ENCODE measurements around the gene JSRP1.

JSRP1 gene

GRCh38 chr19:2239771-2240770, 16.1 kb downstream of the JSRP1 start:
- peak overlapping the region; percentile 92 for H3K4me3 ChIP-seq (ENCODE audit: low read length)
- peaks cover 21% of the 10 kb centered on the region for H3K4me1 ChIP-seq (ENCODE audit: insufficient read depth, low read length)
- H3K27me3 ChIP-seq (ENCODE audit: insufficient read depth, low read length) = no peaks in the 10 kb centered on the region
- H3K36me3 ChIP-seq (ENCODE audit: insufficient read depth, low read depth, low read length) = peaks cover 53% of the 10 kb centered on the region
- no peak overlapping the region for H3K27ac ChIP-seq (ENCODE audit: low read length)
- no peaks in the 10 kb centered on the region for H3K9me3 ChIP-seq (ENCODE audit: insufficient read depth, low read depth, low read length)
- H3K9ac ChIP-seq (ENCODE audit: low read depth, low read length) = peak overlapping the region; percentile 94

GRCh38 chr19:2239173-2239572, 17.0 kb downstream of the JSRP1 start:
- H3K27ac ChIP-seq (ENCODE audit: low read length) = no peak overlapping the region
- peak overlapping the region; percentile 92 for H3K4me3 ChIP-seq (ENCODE audit: low read length)
- peaks cover 48% of the 10 kb centered on the region for H3K36me3 ChIP-seq (ENCODE audit: insufficient read depth, low read depth, low read length)
- peak overlapping the region; percentile 94; the same call in 1 of the 2 replicates for H3K9ac ChIP-seq (ENCODE audit: low read depth, low read length)
- H3K9me3 ChIP-seq (ENCODE audit: insufficient read depth, low read depth, low read length) = no peaks in the 10 kb centered on the region
- H3K27me3 ChIP-seq (ENCODE audit: insufficient read depth, low read length) = no peaks in the 10 kb centered on the region
- H3K4me1 ChIP-seq (ENCODE audit: insufficient read depth, low read length) = peaks cover 21% of the 10 kb centered on the region

DNA sequence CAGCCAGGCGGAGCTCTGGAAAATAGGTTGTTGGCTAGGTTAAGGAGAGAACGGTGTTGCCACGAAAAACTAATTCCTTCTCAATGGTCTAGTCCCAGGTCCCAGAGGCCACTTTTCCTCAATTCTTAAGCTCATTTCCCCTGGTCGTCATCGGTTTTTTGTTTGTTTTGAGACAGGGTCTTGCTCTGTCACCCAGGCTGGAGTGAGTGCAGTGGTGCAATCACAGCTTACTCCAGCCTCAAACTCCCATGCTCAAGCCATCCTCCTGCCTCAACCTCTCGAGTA, 18.4 kb downstream of the JSRP1 start:
- peak overlapping the region; percentile 92 for H3K4me3 ChIP-seq (ENCODE audit: low read length)
- no peaks in the 10 kb centered on the region for H3K9me3 ChIP-seq (ENCODE audit: insufficient read depth, low read depth, low read length)
- no peak overlapping the region for H3K27ac ChIP-seq (ENCODE audit: low read length)
- H3K9ac ChIP-seq (ENCODE audit: low read depth, low read length) = peak overlapping the region; percentile 94; the same call in 1 of the 2 replicates
- peaks cover 47% of the 10 kb centered on the region for H3K36me3 ChIP-seq (ENCODE audit: insufficient read depth, low read depth, low read length)
- H3K4me1 ChIP-seq (ENCODE audit: insufficient read depth, low read length) = peaks cover 21% of the 10 kb centered on the region
- no peaks in the 10 kb centered on the region for H3K27me3 ChIP-seq (ENCODE audit: insufficient read depth, low read length)

GRCh38 chr19:2237051-2237868, 19.0 kb downstream of the JSRP1 start:
- H3K36me3 ChIP-seq (ENCODE audit: insufficient read depth, low read depth, low read length) = peaks cover 42% of the 10 kb centered on the region
- peaks cover 21% of the 10 kb centered on the region for H3K4me1 ChIP-seq (ENCODE audit: insufficient read depth, low read length)
- no peaks in the 10 kb centered on the region for H3K27me3 ChIP-seq (ENCODE audit: insufficient read depth, low read length)

GRCh38 chr19:2236314-2237050, 19.7 kb downstream of the JSRP1 start, which contains the start of the genes PLEKHJ1 and SF3A2:
PLEKHJ1 (minus strand) TSS chr19:2236329; CDS start chr19:2236248, 81 bp downstream.
SF3A2 (plus strand) TSS chr19:2236824; CDS start chr19:2243419, 6,595 bp downstream.
- Histone ChIP-seq H3K27ac (ENCODE audit: low read length) (peak within 1 kb of the TSS; percentile 59), H3K36me3 (ENCODE audit: insufficient read depth, low read depth, low read length) (peaks cover 34% of the 10 kb centered on the region), H3K27me3 (ENCODE audit: insufficient read depth, low read length) (no peaks in the 10 kb centered on the region), H3K9me3 (ENCODE audit: insufficient read depth, low read depth, low read length) (no peaks in the 10 kb centered on the region), H3K9ac (ENCODE audit: low read depth, low read length) (peak within 1 kb of the TSS; percentile 94), H3K4me3 (ENCODE audit: low read length) (peak within 1 kb of the TSS; percentile 92), H3K4me1 (ENCODE audit: insufficient read depth, low read length) (peaks cover 21% of the 10 kb centered on the region)

More at GRCh38 chr19:2237051-2237868, 19.0 kb downstream of the JSRP1 start:
- Histone ChIP-seq H3K27ac (ENCODE audit: low read length) (peak overlapping the region; percentile 59), H3K9ac (ENCODE audit: low read depth, low read length) (peak overlapping the region; percentile 94), H3K9me3 (ENCODE audit: insufficient read depth, low read depth, low read length) (no peaks in the 10 kb centered on the region), H3K4me3 (ENCODE audit: low read length) (peak overlapping the region; percentile 92)

DNA sequence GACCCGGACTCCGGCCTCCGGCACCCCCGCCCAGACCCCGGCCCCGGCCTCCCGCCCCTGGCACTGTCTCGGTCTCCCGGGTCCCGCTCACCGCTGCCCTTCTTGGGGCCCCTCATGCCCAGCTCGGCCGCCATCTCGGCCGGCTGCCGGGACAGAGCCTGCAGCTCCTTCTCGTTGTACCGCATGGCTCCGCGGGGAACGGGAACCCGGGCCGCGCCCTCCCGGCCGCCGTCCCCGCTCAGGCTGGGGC, 20.2 kb downstream of the JSRP1 start:
- Histone ChIP-seq H3K36me3 (ENCODE audit: insufficient read depth, low read depth, low read length) (peaks cover 31% of the 10 kb centered on the region), H3K4me3 (ENCODE audit: low read length) (peak overlapping the region; percentile 92; the same call in 1 of the 2 replicates), H3K9me3 (ENCODE audit: insufficient read depth, low read depth, low read length) (no peaks in the 10 kb centered on the region), H3K27me3 (ENCODE audit: insufficient read depth, low read length) (no peaks in the 10 kb centered on the region), H3K27ac (ENCODE audit: low read length) (no peak overlapping the region), H3K9ac (ENCODE audit: low read depth, low read length) (peak overlapping the region; percentile 94; the same call in 1 of the 2 replicates), H3K4me1 (ENCODE audit: insufficient read depth, low read length) (peaks cover 21% of the 10 kb centered on the region)

- no peaks in the 10 kb centered on the region for H3K9me3 ChIP-seq (ENCODE audit: insufficient read depth, low read depth, low read length)
- peaks cover 19% of the 10 kb centered on the region for H3K4me1 ChIP-seq (ENCODE audit: insufficient read depth, low read length)
- peaks cover 27% of the 10 kb centered on the region for H3K36me3 ChIP-seq (ENCODE audit: insufficient read depth, low read depth, low read length)
- peak overlapping the region; percentile 92 for H3K4me3 ChIP-seq (ENCODE audit: low read length)
- H3K9ac ChIP-seq (ENCODE audit: low read depth, low read length) = peak overlapping the region; percentile 94
- H3K27ac ChIP-seq (ENCODE audit: low read length) = no peak overlapping the region
- H3K27me3 ChIP-seq (ENCODE audit: insufficient read depth, low read length) = no peaks in the 10 kb centered on the region
Observed at GRCh38 chr19:2235381-2236063, 20.7 kb downstream of the JSRP1 start.

DNA sequence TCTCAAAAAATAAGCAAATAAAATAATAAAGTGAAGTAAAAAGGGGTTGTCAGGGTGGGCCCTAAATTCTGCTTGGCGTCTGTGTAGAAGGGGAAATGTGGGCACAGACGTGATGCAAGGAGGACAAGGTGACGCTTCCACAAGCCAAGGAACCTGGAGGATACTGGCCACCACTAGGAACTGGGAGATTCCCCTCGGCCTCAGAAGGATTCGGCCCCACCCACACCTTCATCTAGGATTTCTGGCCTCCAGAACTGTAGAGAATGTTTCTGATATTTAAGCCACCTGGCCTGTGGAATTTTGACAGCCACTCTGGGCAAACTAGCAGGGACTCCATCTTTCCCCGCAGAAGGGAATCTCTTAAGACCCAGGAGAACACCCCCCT, 21.2 kb downstream of the JSRP1 start:
- peak overlapping the region; percentile 94 for H3K9ac ChIP-seq (ENCODE audit: low read depth, low read length)
- H3K4me1 ChIP-seq (ENCODE audit: insufficient read depth, low read length) = peaks cover 15% of the 10 kb centered on the region
- H3K27ac ChIP-seq (ENCODE audit: low read length) = no peak overlapping the region
- H3K27me3 ChIP-seq (ENCODE audit: insufficient read depth, low read length) = no peaks in the 10 kb centered on the region
- peak overlapping the region; percentile 92 for H3K4me3 ChIP-seq (ENCODE audit: low read length)
- H3K9me3 ChIP-seq (ENCODE audit: insufficient read depth, low read depth, low read length) = no peaks in the 10 kb centered on the region
- peaks cover 25% of the 10 kb centered on the region for H3K36me3 ChIP-seq (ENCODE audit: insufficient read depth, low read depth, low read length)

GRCh38 chr19:2233601-2234280, 22.5 kb downstream of the JSRP1 start:
- Histone ChIP-seq H3K9ac (ENCODE audit: low read depth, low read length) (no peak overlapping the region), H3K27me3 (ENCODE audit: insufficient read depth, low read length) (no peaks in the 10 kb centered on the region), H3K4me3 (ENCODE audit: low read length) (no peak overlapping the region), H3K36me3 (ENCODE audit: insufficient read depth, low read depth, low read length) (peaks cover 32% of the 10 kb centered on the region), H3K27ac (ENCODE audit: low read length) (no peak overlapping the region), H3K4me1 (ENCODE audit: insufficient read depth, low read length) (peaks cover 7% of the 10 kb centered on the region), H3K9me3 (ENCODE audit: insufficient read depth, low read depth, low read length) (no peaks in the 10 kb centered on the region)

DNA sequence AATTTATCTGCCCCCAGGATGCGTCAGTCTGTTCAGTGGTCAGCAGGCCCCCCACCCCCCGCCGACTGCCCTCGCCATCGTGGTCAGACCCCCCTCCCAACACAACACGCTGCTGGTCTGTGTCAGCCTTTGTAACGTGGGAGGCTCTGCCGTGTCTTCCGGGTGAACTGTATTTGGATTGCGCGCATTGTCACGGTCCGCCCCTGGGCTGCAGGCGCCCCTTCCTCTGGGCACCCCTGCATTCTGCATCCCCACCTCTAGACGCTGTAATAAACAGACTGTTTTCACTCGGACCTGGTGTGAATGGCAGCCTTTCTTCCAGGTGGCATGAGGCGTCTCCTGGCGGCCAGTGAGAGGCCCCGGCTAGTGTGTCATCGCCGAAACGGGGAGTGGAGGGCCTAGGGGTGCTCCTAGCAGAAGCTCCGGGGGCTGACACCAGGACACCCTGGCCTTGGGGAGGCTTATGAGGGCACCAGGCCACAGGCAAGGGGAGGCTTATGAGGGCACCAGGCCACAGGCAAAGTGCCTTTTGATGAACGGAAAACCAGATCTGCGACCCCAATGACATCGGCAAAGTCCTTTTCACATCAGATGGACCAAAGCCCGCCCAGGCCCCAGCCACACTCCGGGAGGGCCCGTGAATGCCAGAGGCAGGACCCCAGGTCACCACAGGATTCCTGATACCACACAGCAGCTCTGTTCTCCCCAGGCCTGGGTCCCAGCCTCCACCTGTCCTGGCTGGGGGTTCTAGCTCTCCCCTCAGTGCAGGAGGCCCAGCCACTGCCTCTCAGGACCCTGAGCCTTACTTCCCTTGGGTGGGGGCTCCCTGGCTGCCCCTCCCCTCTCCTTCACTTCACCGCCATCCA, 23.7 kb downstream of the JSRP1 start:
- Histone ChIP-seq H3K4me3 (ENCODE audit: low read length) (no peak overlapping the region), H3K9ac (ENCODE audit: low read depth, low read length) (no peak overlapping the region), H3K27me3 (ENCODE audit: insufficient read depth, low read length) (no peaks in the 10 kb centered on the region), H3K4me1 (ENCODE audit: insufficient read depth, low read length) (no peaks in the 10 kb centered on the region), H3K27ac (ENCODE audit: low read length) (no peak overlapping the region), H3K36me3 (ENCODE audit: insufficient read depth, low read depth, low read length) (peaks cover 31% of the 10 kb centered on the region), H3K9me3 (ENCODE audit: insufficient read depth, low read depth, low read length) (no peaks in the 10 kb centered on the region)

Measured in iPS-20b (cell line).